Stomach (tissue), 9 donors: Measurements from ENCODE around the gene FAM89B. TPM values are rescaled to one million over a fixed set of nuclear protein-coding genes. Genes with fewer than 3 reads are reported as not detected.

Experiments
- DNase-seq, 2 donors: peaks; one replicate each; pipeline versions ENCODE4 v3.0.0 to v3.0.0-alpha.2; 2013 to 2019
- H3K27ac ChIP-seq, 5 donors: fragments of 200-600 bp in 4 of 5; sonication (generic) in 4 of 5; one replicate each; pipeline ENCODE4 v1.5.1; 2013 to 2019; ENCODE audit warnings: mild to moderate bottlenecking in 1 of 5, moderate library complexity in 1 of 5
- H3K27me3 ChIP-seq, 3 donors: fragments of 200-600 bp; sonication (generic); one replicate each; pipeline ENCODE4 v1.5.1; 2017 to 2019; ENCODE audit warnings: mixed run types in 1 of 3
- H3K36me3 ChIP-seq, 4 donors: fragments of 200-600 bp; sonication (generic); 1 replicate in 3 of 4; 2 replicates in 1 of 4; pipeline ENCODE4 v1.5.1; 2016 to 2019
- H3K4me1 ChIP-seq, 4 donors: fragments of 200-600 bp; sonication (generic); one replicate each; pipeline ENCODE4 v1.5.1; 2016 to 2019
- H3K4me3 ChIP-seq, 4 donors: fragments of 200-600 bp; sonication (generic) in 3 of 4; one replicate each; pipeline ENCODE4 v1.5.1; 2016 to 2019; ENCODE audit warnings: mild to moderate bottlenecking in 1 of 4
- H3K9me3 ChIP-seq, 4 donors: fragments of 200-600 bp; sonication (generic); one replicate each; pipeline ENCODE4 v1.5.1; 2016 to 2019
- EP300 ChIP-seq: sonication (generic); formaldehyde crosslinking; IDR thresholded peaks from one replicate; pipeline ENCODE4 v1.6.1; 2017; ENCODE audit warnings: antibody characterized with exemption
- POLR2A ChIP-seq, 4 donors: fragments of 450-650 bp; IDR thresholded peaks; one replicate each; pipeline ENCODE4 v1.6.1; 2016; ENCODE audit warnings: antibody characterized with exemption in 4 of 4, control low read depth in 2 of 4, mild to moderate bottlenecking in 1 of 4, moderate library complexity in 1 of 4
- POLR2AphosphoS5 ChIP-seq, 3 donors: sonication (generic); formaldehyde crosslinking; IDR thresholded peaks; one replicate each; pipeline ENCODE4 v1.6.1; 2016; ENCODE audit warnings: antibody characterized with exemption in 3 of 3
- WGBS, 5 donors: extraction: QIAGEN DNeasy Blood & Tissue Kit in 3 of 5; methylation state at CpG; one replicate each; pipeline versions ENCODE4 v1.1.5 to v1.1.7; 2013 to 2018; 5-methylcytosine and 5-hydroxymethylcytosine counted together
- intact Hi-C: fragments of 100-400 bp; cut with DNase I; formaldehyde crosslinking; loops from one replicate; pipeline ENCODE4 v1.15.1; 2023; ENCODE audit warnings: low total_unique reads
- polyA plus RNA-seq, 3 donors: library from polyadenylated mRNA; stranded (reverse); fragments of 200-250 nt; gene quantifications; one replicate each; pipeline ENCODE4 v1.2.3, GENCODE V29; 2013
- total RNA-seq, 5 donors: library from RNA; depleted of rRNA; stranded (reverse); fragments of >200 nt; gene quantifications; one replicate each; pipeline versions ENCODE4 v1.1.0 to v1.2.3, GENCODE V29; 2014 to 2016
- TF ChIP-seq, protein P1 (sequence below), 7 experiments: fragments of 450-650 bp in 4 of 7; fragments of 200-600 bp in 3 of 7; sonication (generic) in 3 of 7; IDR thresholded peaks; one replicate each; pipeline ENCODE4 v1.5.1; 2016 to 2019; ENCODE audit warnings: antibody characterized with exemption in 7 of 7, control low read depth in 2 of 7, mild to moderate bottlenecking in 1 of 7
- donor health status: healthy with polysubstance abuse.
- donor health status: Bipolar disorder and iron deficiency.
- donor health status: healthy.

Gene FAM89B
- total and polyA plus RNA-seq, 8 donors = 3.9 to 68.2 (median 56.8) TPM

DNA sequence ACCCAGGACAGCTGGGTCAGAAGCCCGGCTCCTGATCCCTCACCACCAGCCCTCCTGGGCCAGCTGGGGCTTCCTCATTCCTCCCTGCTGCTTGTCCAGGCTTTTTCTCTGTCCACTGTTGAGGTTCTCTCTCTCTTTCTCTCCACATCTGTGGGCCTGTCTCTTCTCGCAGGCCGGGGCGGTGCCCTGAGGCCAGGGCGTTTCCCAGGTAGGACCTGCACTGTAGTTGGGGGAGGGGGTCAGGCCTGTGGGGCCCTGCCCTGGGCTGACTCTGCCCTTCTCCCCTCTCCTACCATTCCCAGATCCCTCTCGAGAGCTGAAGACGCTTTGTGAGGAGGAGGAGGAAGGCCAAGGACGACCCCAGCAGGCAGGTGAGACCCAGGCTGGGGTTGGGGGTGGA lies 8.4 kb downstream of the FAM89B start:
- DNase-seq = no peak
- peaks cover 48 to 74% (median 68%) of the 10 kb centered on the region in 4 donors for H3K36me3 ChIP-seq
- intact Hi-C loops = no loop called here
- H3K27ac ChIP-seq = peak overlapping the region in 2 of 5 donors; percentile 1 to 52
- H3K9me3 ChIP-seq = no peaks in the 10 kb centered on the region
- no peaks in the 10 kb centered on the region for H3K27me3 ChIP-seq
- peaks cover 39 to 76% (median 46%) of the 10 kb centered on the region in 4 donors for H3K4me1 ChIP-seq
- no peak overlapping the region for H3K4me3 ChIP-seq
- WGBS, 5 donors = 87 to 96% (median 92%) methylated on average over 8 of the region's 8 CpGs
- TF ChIP-seq, protein P1, sequence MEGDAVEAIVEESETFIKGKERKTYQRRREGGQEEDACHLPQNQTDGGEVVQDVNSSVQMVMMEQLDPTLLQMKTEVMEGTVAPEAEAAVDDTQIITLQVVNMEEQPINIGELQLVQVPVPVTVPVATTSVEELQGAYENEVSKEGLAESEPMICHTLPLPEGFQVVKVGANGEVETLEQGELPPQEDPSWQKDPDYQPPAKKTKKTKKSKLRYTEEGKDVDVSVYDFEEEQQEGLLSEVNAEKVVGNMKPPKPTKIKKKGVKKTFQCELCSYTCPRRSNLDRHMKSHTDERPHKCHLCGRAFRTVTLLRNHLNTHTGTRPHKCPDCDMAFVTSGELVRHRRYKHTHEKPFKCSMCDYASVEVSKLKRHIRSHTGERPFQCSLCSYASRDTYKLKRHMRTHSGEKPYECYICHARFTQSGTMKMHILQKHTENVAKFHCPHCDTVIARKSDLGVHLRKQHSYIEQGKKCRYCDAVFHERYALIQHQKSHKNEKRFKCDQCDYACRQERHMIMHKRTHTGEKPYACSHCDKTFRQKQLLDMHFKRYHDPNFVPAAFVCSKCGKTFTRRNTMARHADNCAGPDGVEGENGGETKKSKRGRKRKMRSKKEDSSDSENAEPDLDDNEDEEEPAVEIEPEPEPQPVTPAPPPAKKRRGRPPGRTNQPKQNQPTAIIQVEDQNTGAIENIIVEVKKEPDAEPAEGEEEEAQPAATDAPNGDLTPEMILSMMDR (IDR thresholded peaks at IDR 0.05) = no peak
- TF ChIP-seq EP300 = no peak
- no peak for TF ChIP-seq POLR2A (IDR thresholded peaks at IDR 0.05)
- no peak for TF ChIP-seq POLR2AphosphoS5 (IDR thresholded peaks at IDR 0.05)

DNA sequence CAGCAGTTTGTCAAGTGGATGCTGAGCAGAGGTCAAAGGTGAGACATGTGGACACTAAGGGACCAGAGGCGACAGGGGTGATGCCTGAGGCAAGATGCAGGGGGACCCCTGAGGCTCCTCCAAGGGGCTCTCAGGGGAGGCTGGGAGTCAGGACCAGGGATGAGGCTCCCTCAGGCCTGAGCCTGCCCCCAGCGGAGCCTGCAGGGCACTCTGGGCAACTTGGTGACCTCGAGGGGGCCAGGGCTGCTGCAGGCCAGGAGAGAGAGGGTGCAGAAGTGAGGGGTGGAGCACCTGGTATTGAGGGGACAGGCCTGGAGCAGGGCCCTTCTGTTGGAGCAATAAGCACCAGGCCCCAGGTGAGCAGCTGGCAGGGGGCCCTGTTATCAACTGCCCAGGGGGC lies 9.6 kb downstream of the FAM89B start:
- peaks cover 30 to 80% (median 48%) of the 10 kb centered on the region in 4 donors for H3K4me1 ChIP-seq
- intact Hi-C loops = no loop called here
- H3K9me3 ChIP-seq = no peaks in the 10 kb centered on the region
- 84 to 92% (median 89%) methylated on average over 3 of the region's 3 CpGs for WGBS, 5 donors
- peaks cover 48 to 85% (median 76%) of the 10 kb centered on the region in 4 donors for H3K36me3 ChIP-seq
- H3K4me3 ChIP-seq = no peak overlapping the region
- no peak for DNase-seq
- TF ChIP-seq POLR2A (IDR thresholded peaks at IDR 0.05) (no peak), POLR2AphosphoS5 (IDR thresholded peaks at IDR 0.05) (no peak), EP300 (no peak)
- TF ChIP-seq, protein P1 (IDR thresholded peaks at IDR 0.05) = no peak
- H3K27ac ChIP-seq = peak overlapping the region in 2 of 5 donors; percentile 18 to 52
- no peaks in the 10 kb centered on the region for H3K27me3 ChIP-seq

DNA sequence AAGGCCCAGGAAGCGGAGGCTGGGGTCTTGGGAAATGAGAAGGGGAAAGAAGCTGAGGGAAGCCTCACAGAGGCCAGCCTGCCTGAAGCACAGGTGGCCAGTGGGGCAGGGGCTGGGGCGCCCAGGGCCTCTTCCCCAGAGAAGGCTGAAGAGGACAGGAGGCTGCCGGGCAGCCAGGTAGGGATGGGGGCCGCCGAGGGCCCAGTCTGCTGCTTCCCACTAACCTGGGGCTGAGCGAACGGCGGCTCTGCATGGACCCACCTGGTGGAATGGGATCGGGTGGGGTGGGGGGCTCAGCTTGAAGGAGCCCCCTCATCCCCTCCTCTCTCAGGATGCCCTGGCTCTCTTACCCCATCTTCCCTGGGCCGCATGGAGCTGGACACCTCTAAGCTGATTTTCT lies 11.3 kb downstream of the FAM89B start:
- intact Hi-C loops = no loop called here
- TF ChIP-seq EP300 (no peak), POLR2AphosphoS5 (IDR thresholded peaks at IDR 0.05) (no peak), POLR2A (IDR thresholded peaks at IDR 0.05) (no peak)
- TF ChIP-seq, protein P1 (IDR thresholded peaks at IDR 0.05) = no peak
- Histone ChIP-seq H3K4me3 (no peak overlapping the region), H3K27ac (peak overlapping the region in 2 of 5 donors; percentile 7 to 78), H3K4me1 (peaks cover 29 to 80% (median 48%) of the 10 kb centered on the region in 4 donors), H3K27me3 (no peaks in the 10 kb centered on the region), H3K9me3 (no peaks in the 10 kb centered on the region), H3K36me3 (peaks cover 48 to 89% (median 77%) of the 10 kb centered on the region in 4 donors)
- WGBS, 5 donors = 80 to 100% (median 93%) methylated on average over 3 to 10 of the region's 10 CpGs
- DNase-seq = no peak

DNA sequence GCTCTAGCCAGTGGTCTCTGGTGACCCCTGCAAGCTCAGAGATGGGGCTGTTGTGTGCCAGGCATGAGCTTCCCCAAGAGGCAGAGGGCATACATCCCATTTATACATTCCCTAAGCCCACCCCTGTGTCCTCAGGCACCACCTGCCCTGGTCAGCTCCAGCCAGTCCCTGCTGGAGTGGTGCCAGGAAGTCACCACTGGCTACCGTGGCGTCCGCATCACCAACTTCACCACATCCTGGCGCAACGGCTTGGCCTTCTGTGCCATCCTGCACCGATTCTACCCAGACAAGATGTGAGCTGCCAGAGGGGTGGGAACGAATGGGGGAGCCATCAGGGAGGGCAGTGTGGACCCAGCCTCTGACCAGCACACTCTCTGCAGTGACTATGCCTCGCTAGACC lies 11.8 kb downstream of the FAM89B start:
- Histone ChIP-seq H3K9me3 (no peaks in the 10 kb centered on the region), H3K27me3 (no peaks in the 10 kb centered on the region), H3K4me3 (no peak overlapping the region), H3K27ac (peak overlapping the region in 4 of 5 donors; percentile 18 to 78 (median 47)), H3K36me3 (peaks cover 45 to 84% (median 72%) of the 10 kb centered on the region in 4 donors), H3K4me1 (peaks cover 28 to 80% (median 48%) of the 10 kb centered on the region in 4 donors)
- intact Hi-C loops = no loop called here
- TF ChIP-seq EP300 = no peak
- TF ChIP-seq, protein P1 (IDR thresholded peaks at IDR 0.05) = no peak
- no peak for TF ChIP-seq POLR2A (IDR thresholded peaks at IDR 0.05)
- no peak for TF ChIP-seq POLR2AphosphoS5 (IDR thresholded peaks at IDR 0.05)
- no peak for DNase-seq
- 62 to 77% (median 68%) methylated on average over 8 of the region's 8 CpGs for WGBS, 5 donors
